GM10266 (cell line): Measurements from ENCODE around the gene SPSB4.

Source experiments
- DNase-seq: peaks from one replicate; pipeline ENCODE4 v3.0.0; 2012; ENCODE audit errors: extremely low spot score
- CTCF ChIP-seq: IDR thresholded peaks from 2 replicates; pipeline ENCODE4 v1.5.1; 2012; ENCODE audit warnings: mild to moderate bottlenecking, low read depth; ENCODE audit not compliant: control insufficient read depth, insufficient read depth; ENCODE audit errors: missing control alignments

The SPSB4 gene

GRCh38 chr3:141055136-141055535 lies 4.0 kb downstream of the SPSB4 start:
- TF ChIP-seq CTCF: no peak
- no peak for DNase-seq

- DNase-seq: no peak
- TF ChIP-seq CTCF: no peak
Measured at GRCh38 chr3:141055536-141056445, 4.6 kb downstream of the SPSB4 start.

- DNase-seq: no peak
- TF ChIP-seq CTCF: no peak
Measured at GRCh38 chr3:141056751-141057171, 5.6 kb downstream of the SPSB4 start.

- DNase-seq: no peak
- TF ChIP-seq CTCF: no peak
Measured at GRCh38 chr3:141057436-141057835, 6.3 kb downstream of the SPSB4 start.

- TF ChIP-seq CTCF: no peak
- DNase-seq: no peak
Measured at GRCh38 chr3:141057946-141058800, 7.0 kb downstream of the SPSB4 start.

- no peak for TF ChIP-seq CTCF
- DNase-seq: no peak
Measured at GRCh38 chr3:141058996-141059395, 7.8 kb downstream of the SPSB4 start.
